Kidney (tissue), 14 donors: ENCODE data around the gene CACNB1. TPM values are rescaled to one million over a fixed set of nuclear protein-coding genes. Genes with fewer than 3 reads are reported as not detected.

Source experiments
- DNase-seq, 5 donors: peaks; one replicate each; pipeline ENCODE4 v3.0.0-alpha.2; 2013 to 2020
- FAIRE-seq: peaks from 2 replicates; lab custom pipeline; 2012; peaks lifted over from hg19 to GRCh38; lab: Jason Lieb, UNC
- H3K27ac ChIP-seq, 2 donors: one replicate each; pipeline ENCODE4 v1.7.0; 2013; ENCODE audit warnings: low read depth in 2 of 2, low read length in 2 of 2, inconsistent platforms in 1 of 2
- H3K27me3 ChIP-seq: one replicate; pipeline ENCODE4 v1.7.1; 2013; ENCODE audit warnings: low read length, inconsistent platforms; ENCODE audit not compliant: control insufficient read depth, insufficient read depth
- H3K36me3 ChIP-seq, 3 donors: one replicate each; pipeline versions ENCODE4 v1.7.0 to v1.7.1; 2013; ENCODE audit warnings: low read length in 3 of 3, control low read depth in 1 of 3, inconsistent platforms in 1 of 3; ENCODE audit not compliant: insufficient read depth in 3 of 3, control insufficient read depth in 2 of 3
- H3K4me1 ChIP-seq, 3 donors: one replicate each; pipeline versions ENCODE4 v1.7.0 to v1.7.1; 2013; ENCODE audit warnings: low read length in 3 of 3, inconsistent platforms in 1 of 3, low read depth in 1 of 3; ENCODE audit not compliant: control insufficient read depth in 2 of 3, insufficient read depth in 2 of 3
- H3K4me3 ChIP-seq, 3 donors: one replicate each; pipeline versions ENCODE4 v1.7.0 to v1.8.1; 2013; ENCODE audit warnings: low read length in 3 of 3, control low read depth in 1 of 3, inconsistent platforms in 1 of 3
- H3K9ac ChIP-seq, 3 donors: one replicate each; pipeline versions ENCODE4 v1.7.0 to v1.7.1; 2013; ENCODE audit warnings: low read length in 3 of 3, control low read depth in 1 of 3, inconsistent platforms in 1 of 3
- H3K9me3 ChIP-seq, 3 donors: one replicate each; pipeline versions ENCODE4 v1.7.0 to v1.7.1; 2013; ENCODE audit warnings: low read length in 3 of 3, control low read depth in 1 of 3, inconsistent platforms in 1 of 3; ENCODE audit not compliant: control insufficient read depth in 2 of 3, insufficient read depth in 1 of 3
- intact Hi-C: fragments of 100-400 bp; cut with DNase I; formaldehyde crosslinking; loops from one replicate; pipeline ENCODE4 v1.11.1; 2022
- polyA plus RNA-seq: library from polyadenylated mRNA; stranded (reverse); fragments of 350-450 nt; fragmentation: Illumina TruSeq; extraction: RNeasy Lipid Tissue Mini Kit (QIAGEN cat#74804); gene quantifications from one replicate; pipeline ENCODE4 v1.2.3, GENCODE V29; 2014; ENCODE audit warnings: low read depth, low replicate concordance; ENCODE audit not compliant: insufficient read depth
- total RNA-seq: library from RNA; stranded (reverse); fragmentation: NEBNext Ultra II Directional; extraction: Animal tissue kit (Norgen Biotek cat#: 25700); gene quantifications from one replicate; pipeline ENCODE4 v1.2.1, GENCODE V29; 2021
- TF ChIP-seq, protein P1 (sequence below): IDR thresholded peaks from 3 replicates; pipeline ENCODE4 v1.5.1; 2012; ENCODE audit warnings: mild to moderate bottlenecking, moderate library complexity, borderline replicate concordance; ENCODE audit not compliant: insufficient read depth; ENCODE audit errors: extremely low read depth
- donor health status: control.
- donor health status: control.
- donor health status: control.
- donor health status: control.
- donor health status: control.
- donor health status: DM: yes; HTN: yes; CAD: no.
- donor health status: Normal renal cell carcinoma (clear cell type).

The CACNB1 gene
- total and polyA plus RNA-seq, 2 donors from 2014 or later = 1.4 to 9.9 TPM

DNA sequence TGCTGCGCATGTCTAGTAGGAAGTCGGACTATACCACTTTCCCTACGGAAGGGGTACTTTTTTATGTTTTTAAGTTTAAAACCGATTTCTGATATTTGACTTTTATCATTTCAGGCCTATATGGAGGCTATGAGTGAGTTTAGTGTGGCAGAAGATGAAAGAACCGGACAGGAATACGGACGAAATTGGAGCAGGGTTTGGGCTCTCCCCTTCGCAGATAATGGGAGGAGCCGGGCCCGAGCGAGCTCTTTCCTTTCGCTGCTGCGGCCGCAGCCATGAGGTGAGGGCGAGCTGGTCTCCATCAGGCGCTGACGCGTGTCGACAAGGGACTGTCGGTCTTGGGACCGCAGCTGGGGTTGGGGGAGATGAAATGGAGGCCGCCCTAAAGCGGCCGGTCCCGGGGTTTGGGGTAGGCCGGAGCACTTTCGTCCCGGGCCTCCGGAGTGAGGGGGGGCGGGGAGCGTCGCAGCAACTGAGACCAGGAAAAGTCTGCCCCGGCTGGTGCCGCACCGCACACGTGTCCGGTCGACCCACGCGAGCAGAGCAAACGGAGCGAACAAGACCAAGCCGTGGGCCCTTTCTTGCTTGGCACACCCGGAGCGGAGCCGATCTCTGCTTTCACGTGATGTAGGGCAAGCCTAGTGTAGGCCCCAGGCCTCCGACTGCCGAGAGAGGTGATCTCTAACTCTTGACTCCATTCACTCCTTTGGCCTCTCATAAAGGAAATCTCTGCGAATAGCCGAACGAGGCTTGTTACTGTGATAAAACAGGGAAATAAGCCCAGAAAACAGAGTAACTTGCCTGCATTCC is 2.8 kb upstream of the CACNB1 start, which contains the start of gene RPL19:
Gene RPL19, plus strand, starts transcription at position 214 of the 810 bp plus-strand sequence. Its CDS starts 62 bp downstream, at position 276.
- Histone ChIP-seq H3K4me1 (peaks cover 3 to 15% (median 9%) of the 10 kb centered on the region in 3 donors), H3K27me3 (no peaks in the 10 kb centered on the region), H3K4me3 (peak within 1 kb of the TSS; percentile 96 to 98 (median 97)), H3K9ac (peak within 1 kb of the TSS; percentile 86 to 95 (median 89)), H3K36me3 (peaks cover 18 to 37% (median 32%) of the 10 kb centered on the region in 3 donors), H3K27ac (peak within 1 kb of the TSS; percentile 99 to 100), H3K9me3 (no peaks in the 10 kb centered on the region)
- peak in 3 of 5 donors; percentile 81 to 93 (median 86) for DNase-seq
- TF ChIP-seq, protein P1, sequence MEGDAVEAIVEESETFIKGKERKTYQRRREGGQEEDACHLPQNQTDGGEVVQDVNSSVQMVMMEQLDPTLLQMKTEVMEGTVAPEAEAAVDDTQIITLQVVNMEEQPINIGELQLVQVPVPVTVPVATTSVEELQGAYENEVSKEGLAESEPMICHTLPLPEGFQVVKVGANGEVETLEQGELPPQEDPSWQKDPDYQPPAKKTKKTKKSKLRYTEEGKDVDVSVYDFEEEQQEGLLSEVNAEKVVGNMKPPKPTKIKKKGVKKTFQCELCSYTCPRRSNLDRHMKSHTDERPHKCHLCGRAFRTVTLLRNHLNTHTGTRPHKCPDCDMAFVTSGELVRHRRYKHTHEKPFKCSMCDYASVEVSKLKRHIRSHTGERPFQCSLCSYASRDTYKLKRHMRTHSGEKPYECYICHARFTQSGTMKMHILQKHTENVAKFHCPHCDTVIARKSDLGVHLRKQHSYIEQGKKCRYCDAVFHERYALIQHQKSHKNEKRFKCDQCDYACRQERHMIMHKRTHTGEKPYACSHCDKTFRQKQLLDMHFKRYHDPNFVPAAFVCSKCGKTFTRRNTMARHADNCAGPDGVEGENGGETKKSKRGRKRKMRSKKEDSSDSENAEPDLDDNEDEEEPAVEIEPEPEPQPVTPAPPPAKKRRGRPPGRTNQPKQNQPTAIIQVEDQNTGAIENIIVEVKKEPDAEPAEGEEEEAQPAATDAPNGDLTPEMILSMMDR = no peak
- FAIRE-seq = no peak
- intact Hi-C loops = no loop called here

DNA sequence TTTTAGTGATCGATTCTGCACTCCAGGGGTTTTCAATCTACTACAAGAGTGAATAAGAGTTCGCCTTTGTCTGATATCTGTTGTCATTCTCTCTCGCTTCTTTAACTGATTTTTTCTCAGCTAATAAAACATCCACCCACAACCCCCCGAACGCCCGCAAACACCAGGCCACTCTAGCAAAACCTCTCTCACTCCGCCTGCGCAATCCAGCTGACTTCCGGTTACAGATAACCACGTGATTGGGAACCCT is 2.3 kb upstream of the CACNB1 start:
- intact Hi-C loops = no loop called here
- peak; percentile 78 for FAIRE-seq

DNA sequence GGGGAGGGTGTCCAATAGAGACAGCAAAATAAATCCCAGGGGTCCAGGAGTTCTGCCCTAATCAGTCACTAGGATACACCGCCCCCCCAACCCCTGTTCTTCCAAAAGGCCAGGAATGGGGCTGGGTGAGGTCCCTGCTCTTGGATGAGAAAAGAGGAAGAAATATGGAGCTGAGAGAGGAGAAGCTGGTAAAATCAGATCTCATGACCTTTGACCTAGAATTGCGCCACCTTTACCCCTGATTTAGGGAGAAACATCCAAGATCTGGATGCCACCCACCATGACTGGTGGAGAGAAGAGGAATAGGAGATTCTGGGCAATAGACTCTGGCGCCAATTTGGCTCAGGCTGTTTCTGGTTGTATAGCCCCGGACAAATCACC is 707 bp upstream of the CACNB1 start:
- no peak overlapping the region for H3K27ac ChIP-seq
- DNase-seq = no peak

More for the DNA sequence above, 2.3 kb upstream of the CACNB1 start:
- Histone ChIP-seq H3K27me3 (no peaks in the 10 kb centered on the region), H3K4me3 (peak overlapping the region; percentile 96 to 98 (median 97)), H3K9ac (peak overlapping the region; percentile 61 to 95 (median 86)), H3K36me3 (peaks cover 18 to 31% (median 28%) of the 10 kb centered on the region in 3 donors), H3K9me3 (no peaks in the 10 kb centered on the region), H3K27ac (peak overlapping the region; percentile 99 to 100), H3K4me1 (peaks cover 3 to 15% (median 9%) of the 10 kb centered on the region in 3 donors)
- TF ChIP-seq, protein P1 = no peak
- peak; percentile 92 to 98 (median 95) for DNase-seq

More for the DNA sequence above, 707 bp upstream of the CACNB1 start:
- H3K9me3 ChIP-seq = no peaks in the 10 kb centered on the region
- TF ChIP-seq, protein P1 = no peak
- no peak overlapping the region for H3K9ac ChIP-seq
- peaks cover 3 to 15% (median 9%) of the 10 kb centered on the region in 3 donors for H3K4me1 ChIP-seq
- no peak for FAIRE-seq
- no peaks in the 10 kb centered on the region for H3K27me3 ChIP-seq
- peaks cover 11 to 16% (median 15%) of the 10 kb centered on the region in 3 donors for H3K36me3 ChIP-seq
- H3K4me3 ChIP-seq = no peak overlapping the region
- intact Hi-C loops = no loop called here
